Ascending aorta (tissue), 2 donors: Measurements from ENCODE around the gene SCO2. TPM values are rescaled to one million over a fixed set of nuclear protein-coding genes. Genes with fewer than 3 reads are reported as not detected.

Experiments used
- DNase-seq, 2 donors: peaks; one replicate each; pipeline ENCODE4 v3.0.0-alpha.2; 2019; ENCODE audit warnings: low spot score in 2 of 2
- H3K27ac ChIP-seq, 2 donors: fragments of 200-600 bp; sonication (generic); one replicate each; pipeline ENCODE4 v1.5.1; 2016 to 2017; ENCODE audit warnings: mild to moderate bottlenecking in 1 of 2
- H3K27me3 ChIP-seq: fragments of 200-600 bp; sonication (generic); one replicate; pipeline ENCODE4 v1.5.1; 2017
- H3K36me3 ChIP-seq, 2 donors: fragments of 200-600 bp; sonication (generic); one replicate each; pipeline ENCODE4 v1.5.1; 2016
- H3K4me1 ChIP-seq, 2 donors: fragments of 200-600 bp; sonication (generic); one replicate each; pipeline ENCODE4 v1.5.1; 2016 to 2017; ENCODE audit warnings: mild to moderate bottlenecking in 1 of 2
- H3K4me3 ChIP-seq, 2 donors: fragments of 200-600 bp; sonication (generic); one replicate each; pipeline ENCODE4 v1.5.1; 2016 to 2017; ENCODE audit warnings: mild to moderate bottlenecking in 1 of 2
- H3K9me3 ChIP-seq, 2 donors: fragments of 200-600 bp; sonication (generic); one replicate each; pipeline ENCODE4 v1.5.1; 2016
- intact Hi-C: fragments of 100-400 bp; cut with DNase I; formaldehyde crosslinking; loops from one replicate; pipeline ENCODE4 v1.15.1; 2023
- total RNA-seq: library from RNA; depleted of rRNA; stranded (reverse); fragments of >200 nt; gene quantifications from one replicate; pipeline ENCODE4 v1.1.0, GENCODE V29; 2016
- TF ChIP-seq, protein P1 (sequence below), 3 experiments: fragments of 200-600 bp in 2 of 3; fragments of 450-650 bp in 1 of 3; sonication (generic) in 2 of 3; IDR thresholded peaks; one replicate each; pipeline ENCODE4 v1.5.1; 2016 to 2019; ENCODE audit warnings: antibody characterized with exemption in 3 of 3, mild to moderate bottlenecking in 1 of 3, moderate library complexity in 1 of 3

SCO2 gene
- total RNA-seq, 1 donor from 2014 or later: not detected

- Histone ChIP-seq H3K4me1 (peaks cover 0 to 8% of the 10 kb centered on the region in 2 donors), H3K4me3 (no peak overlapping the region), H3K9me3 (no peaks in the 10 kb centered on the region), H3K27me3 (no peaks in the 10 kb centered on the region), H3K36me3 (no peaks in the 10 kb centered on the region), H3K27ac (no peak overlapping the region)
- no peak for DNase-seq
- TF ChIP-seq, protein P1, sequence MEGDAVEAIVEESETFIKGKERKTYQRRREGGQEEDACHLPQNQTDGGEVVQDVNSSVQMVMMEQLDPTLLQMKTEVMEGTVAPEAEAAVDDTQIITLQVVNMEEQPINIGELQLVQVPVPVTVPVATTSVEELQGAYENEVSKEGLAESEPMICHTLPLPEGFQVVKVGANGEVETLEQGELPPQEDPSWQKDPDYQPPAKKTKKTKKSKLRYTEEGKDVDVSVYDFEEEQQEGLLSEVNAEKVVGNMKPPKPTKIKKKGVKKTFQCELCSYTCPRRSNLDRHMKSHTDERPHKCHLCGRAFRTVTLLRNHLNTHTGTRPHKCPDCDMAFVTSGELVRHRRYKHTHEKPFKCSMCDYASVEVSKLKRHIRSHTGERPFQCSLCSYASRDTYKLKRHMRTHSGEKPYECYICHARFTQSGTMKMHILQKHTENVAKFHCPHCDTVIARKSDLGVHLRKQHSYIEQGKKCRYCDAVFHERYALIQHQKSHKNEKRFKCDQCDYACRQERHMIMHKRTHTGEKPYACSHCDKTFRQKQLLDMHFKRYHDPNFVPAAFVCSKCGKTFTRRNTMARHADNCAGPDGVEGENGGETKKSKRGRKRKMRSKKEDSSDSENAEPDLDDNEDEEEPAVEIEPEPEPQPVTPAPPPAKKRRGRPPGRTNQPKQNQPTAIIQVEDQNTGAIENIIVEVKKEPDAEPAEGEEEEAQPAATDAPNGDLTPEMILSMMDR (IDR thresholded peaks at IDR 0.05): no peak
- intact Hi-C loops: loop anchor here (1.0 to 5.0 kb wide), 3 partner anchors 21 to 54 kb away; partner anchors contain the start of genes CHKB, LMF2 and NCAPH2
Observed at GRCh38 chr22:50561401-50562358, 36.3 kb upstream of the SCO2 start.

- peaks cover 0 to 8% of the 10 kb centered on the region in 2 donors for H3K4me1 ChIP-seq
- TF ChIP-seq, protein P1 (IDR thresholded peaks at IDR 0.05): no peak
- no peaks in the 10 kb centered on the region for H3K36me3 ChIP-seq
- H3K27ac ChIP-seq: no peak overlapping the region
- no peaks in the 10 kb centered on the region for H3K9me3 ChIP-seq
- intact Hi-C loops: loop anchor here (5.0 kb wide), 1 partner anchor 53 kb away; the partner anchor contains the start of genes LMF2 and NCAPH2
- no peaks in the 10 kb centered on the region for H3K27me3 ChIP-seq
- H3K4me3 ChIP-seq: no peak overlapping the region
- DNase-seq: no peak
Observed at GRCh38 chr22:50560034-50560433, 34.6 kb upstream of the SCO2 start.

DNA sequence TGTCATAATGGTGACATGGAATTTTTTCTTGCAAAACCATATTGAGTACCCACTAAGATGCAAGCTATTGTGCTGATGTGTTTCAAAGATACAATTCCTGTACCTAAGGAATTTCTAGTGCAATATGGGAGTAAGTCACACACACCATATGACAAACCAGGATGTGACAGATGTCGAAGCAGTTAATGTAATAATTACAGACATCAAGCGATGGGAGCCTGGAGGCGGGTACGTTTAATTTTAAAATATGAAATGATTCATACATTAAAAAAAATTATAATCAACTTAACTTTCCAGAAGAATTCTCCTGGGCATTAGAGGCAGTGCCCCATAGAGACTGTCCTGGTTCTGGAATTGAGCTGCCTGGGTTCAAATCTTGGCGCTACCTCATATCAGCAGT, 31.3 kb upstream of the SCO2 start:
- no peaks in the 10 kb centered on the region for H3K4me1 ChIP-seq
- H3K9me3 ChIP-seq: no peaks in the 10 kb centered on the region
- no peaks in the 10 kb centered on the region for H3K27me3 ChIP-seq
- intact Hi-C loops: no loop called here
- no peaks in the 10 kb centered on the region for H3K36me3 ChIP-seq
- DNase-seq: no peak
- H3K4me3 ChIP-seq: no peak overlapping the region
- TF ChIP-seq, protein P1 (IDR thresholded peaks at IDR 0.05): no peak
- no peak overlapping the region for H3K27ac ChIP-seq

DNA sequence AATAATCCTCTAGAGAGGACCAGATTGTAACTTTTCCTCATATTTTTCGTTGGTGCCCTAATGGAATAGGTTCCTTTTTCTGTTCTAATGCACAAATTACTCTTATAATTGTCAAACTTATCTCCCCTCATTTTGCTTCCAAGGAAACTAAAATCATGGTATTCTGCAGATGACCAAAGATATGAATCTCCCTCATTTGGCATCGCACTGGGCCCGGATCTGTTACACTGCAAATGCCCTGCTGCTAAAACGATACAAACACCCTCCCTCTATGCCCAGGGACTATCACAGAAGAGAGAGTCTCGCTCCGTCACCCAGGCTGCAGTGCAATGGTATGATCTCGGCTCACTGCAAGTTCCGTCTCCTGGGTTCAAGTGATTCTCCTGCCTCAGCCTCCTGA, 27.9 kb upstream of the SCO2 start:
- intact Hi-C loops: no loop called here
- no peak overlapping the region for H3K4me3 ChIP-seq
- no peak for DNase-seq
- no peaks in the 10 kb centered on the region for H3K9me3 ChIP-seq
- H3K27ac ChIP-seq: no peak overlapping the region
- TF ChIP-seq, protein P1 (IDR thresholded peaks at IDR 0.05): no peak
- H3K4me1 ChIP-seq: peaks cover 5 to 7% of the 10 kb centered on the region in 2 donors
- no peaks in the 10 kb centered on the region for H3K36me3 ChIP-seq
- H3K27me3 ChIP-seq: peaks cover 12% of the 10 kb centered on the region

DNA sequence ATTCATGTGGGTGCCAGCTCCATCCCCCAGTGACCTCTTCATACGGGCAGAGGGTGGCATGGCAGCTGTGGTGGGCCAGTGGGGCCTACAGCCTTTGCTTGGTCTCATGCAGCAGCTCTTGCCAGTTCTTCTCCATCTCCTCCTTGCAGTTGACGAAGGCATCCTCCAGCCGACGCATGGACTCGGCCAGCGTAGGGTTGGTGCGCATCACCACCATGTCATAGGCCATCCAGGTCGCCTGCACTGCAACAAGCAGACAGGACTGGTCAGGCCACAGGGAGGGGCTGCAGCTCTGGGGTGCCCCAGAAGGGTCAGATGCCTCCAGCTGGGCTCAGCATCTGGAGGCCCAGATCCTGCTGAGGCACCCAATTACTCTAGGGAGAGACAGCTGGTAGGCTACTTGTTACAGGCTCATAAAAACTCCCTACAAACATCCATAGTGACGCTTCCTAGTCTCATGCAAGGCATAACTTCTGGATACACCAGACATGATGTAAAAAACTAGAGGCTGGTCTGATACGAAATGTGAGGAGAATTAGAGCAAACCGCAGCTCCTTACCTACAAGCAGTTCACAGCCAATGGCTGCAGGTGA, 25.9 kb upstream of the SCO2 start:
- Histone ChIP-seq H3K36me3 (no peaks in the 10 kb centered on the region), H3K27ac (no peak overlapping the region), H3K4me1 (peaks cover 5 to 7% of the 10 kb centered on the region in 2 donors), H3K9me3 (no peaks in the 10 kb centered on the region), H3K4me3 (no peak overlapping the region), H3K27me3 (peaks cover 19% of the 10 kb centered on the region)
- intact Hi-C loops: no loop called here
- DNase-seq: no peak
- TF ChIP-seq, protein P1 (IDR thresholded peaks at IDR 0.05): no peak
